ENCODE measurements around the gene RAI14.
"Not testable (repeated sequence)": the region's sequence is repeated elsewhere in the genome, so short reads cannot be mapped to it uniquely, and the experiment has no call there.

Gene RAI14

DNA sequence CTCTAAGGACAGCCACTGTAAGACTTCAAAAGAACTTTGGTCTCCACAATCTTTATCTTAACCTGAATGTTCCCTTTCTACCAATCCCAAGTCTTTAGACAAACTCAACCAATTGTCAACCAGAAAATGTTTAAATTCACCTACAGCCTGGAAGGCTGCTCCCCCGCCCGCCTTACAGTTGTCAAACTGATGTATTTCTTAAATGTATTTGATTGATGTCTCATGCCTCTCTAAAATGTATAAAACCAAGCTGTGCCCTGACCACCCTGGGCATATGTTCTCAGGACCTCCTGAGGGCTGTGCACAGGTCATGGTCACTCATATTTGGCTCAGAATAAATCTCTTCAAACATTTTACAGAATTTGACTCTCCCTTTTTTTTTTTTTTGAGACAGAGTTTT lies 45.3 kb downstream of the RAI14 start:
- DNase-seq = not testable (repeated sequence)

DNA sequence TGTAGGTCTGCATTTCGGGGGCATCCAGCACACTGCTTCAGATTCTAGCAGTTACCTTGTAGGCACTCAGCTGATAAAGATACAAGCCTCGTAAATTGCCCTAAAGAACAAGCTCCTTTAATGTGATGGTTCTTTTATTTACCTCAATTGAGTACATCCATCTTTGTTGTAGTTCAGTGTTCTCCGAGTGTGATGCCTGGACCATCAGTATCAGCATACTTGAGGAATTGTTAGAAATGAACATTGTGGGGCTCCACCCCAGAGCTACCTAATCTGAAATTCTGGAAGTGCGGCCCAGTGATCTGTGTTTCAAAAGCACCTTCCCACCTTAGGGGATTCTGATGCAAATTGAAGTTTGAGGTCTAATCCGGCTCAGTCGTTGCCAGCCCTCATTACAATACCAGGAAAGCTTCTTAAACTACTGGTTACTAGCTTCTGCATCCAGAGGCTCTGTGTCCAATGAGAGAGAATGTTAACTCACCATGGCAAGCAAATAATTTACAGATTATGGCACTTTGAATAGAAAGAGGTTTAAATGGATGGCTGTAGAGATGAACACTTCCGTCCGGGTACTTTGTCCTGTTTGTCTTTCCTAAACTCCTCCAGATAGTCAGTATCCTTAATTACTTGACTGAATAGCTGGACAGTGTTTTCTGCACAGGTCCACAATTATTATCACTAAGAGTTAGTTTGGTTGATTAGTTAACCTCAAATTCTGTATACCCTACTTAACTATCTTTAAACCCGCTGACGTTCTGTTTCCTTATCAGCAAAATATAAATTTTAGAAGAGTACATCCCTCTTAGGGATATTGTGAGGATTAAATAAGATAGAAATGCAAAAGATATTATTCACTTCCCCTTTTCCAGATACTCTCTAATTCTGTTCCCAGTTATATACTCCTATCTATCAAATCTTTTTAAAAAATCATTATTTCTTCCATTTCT lies 47.9 kb downstream of the RAI14 start:
- no peak for DNase-seq

DNA sequence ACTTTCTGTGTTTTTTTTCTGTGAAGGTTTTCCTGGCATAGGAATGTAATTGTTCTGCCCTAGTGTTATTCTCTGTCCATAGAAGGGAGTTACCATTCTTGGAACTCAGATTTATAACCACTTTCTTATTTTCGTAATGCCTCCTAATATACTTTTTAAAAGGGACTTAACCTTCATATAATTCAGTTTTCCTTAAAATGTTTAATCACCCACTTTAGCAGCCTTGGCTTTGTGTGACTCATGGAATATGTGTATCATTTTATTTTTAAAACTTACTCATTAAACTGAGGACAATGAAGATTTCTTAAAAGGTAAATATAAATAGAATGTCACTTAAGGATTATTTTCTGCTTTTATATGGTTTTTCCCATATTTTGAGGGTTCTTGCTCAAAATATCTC lies 50.0 kb downstream of the RAI14 start:
- no peak for DNase-seq

DNA sequence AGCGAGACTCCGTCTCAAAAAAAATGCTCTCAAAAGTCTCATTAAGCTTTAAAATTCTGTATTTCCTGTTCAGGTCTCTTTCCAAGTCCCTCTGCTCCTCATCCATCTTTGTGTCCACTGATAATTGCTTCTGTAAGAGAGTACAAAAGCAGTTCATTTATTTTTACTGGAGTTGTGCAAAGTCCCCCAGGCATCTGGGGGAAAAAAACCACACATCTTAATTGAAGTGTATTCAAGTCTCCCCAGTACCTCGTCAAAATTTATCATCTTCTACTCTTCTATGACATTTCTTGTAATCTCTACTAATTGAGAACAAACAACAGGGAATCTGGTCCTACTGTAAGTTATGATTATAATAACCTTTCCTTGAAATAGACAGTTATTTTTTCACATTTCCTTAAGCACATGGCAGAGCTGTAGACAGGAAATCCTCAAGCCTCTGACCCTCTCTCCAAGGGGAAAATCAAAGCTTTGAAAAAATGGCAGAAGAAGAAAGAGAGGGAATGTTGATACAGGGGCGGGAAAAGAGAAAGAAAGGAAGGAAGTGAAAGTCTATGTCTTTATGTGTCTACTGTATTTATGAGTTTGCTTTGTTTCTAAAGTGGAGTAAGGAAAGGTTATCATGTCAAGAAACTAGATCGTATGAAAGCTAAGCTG lies 51.5 kb downstream of the RAI14 start:
- no peak for DNase-seq

DNA sequence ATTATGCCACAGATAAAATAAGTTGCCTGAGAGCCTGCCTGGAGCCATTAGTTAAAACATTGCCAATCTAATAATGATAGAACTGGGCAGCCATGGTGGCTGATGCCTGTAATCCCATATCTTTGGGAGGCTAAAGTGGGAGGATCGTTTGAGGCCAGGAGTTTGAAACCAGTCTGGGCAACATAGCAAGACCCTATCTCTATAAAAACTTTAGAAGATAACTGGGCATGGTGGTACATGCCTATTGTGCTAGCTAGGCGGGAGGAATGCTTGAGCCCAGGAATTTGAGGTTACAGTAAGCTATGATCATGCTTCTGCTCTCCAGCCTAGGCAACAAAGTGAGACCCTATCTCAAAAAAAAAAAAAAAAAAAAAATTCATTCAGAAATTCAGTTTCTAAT lies 52.6 kb downstream of the RAI14 start:
- no peak for DNase-seq

DNA sequence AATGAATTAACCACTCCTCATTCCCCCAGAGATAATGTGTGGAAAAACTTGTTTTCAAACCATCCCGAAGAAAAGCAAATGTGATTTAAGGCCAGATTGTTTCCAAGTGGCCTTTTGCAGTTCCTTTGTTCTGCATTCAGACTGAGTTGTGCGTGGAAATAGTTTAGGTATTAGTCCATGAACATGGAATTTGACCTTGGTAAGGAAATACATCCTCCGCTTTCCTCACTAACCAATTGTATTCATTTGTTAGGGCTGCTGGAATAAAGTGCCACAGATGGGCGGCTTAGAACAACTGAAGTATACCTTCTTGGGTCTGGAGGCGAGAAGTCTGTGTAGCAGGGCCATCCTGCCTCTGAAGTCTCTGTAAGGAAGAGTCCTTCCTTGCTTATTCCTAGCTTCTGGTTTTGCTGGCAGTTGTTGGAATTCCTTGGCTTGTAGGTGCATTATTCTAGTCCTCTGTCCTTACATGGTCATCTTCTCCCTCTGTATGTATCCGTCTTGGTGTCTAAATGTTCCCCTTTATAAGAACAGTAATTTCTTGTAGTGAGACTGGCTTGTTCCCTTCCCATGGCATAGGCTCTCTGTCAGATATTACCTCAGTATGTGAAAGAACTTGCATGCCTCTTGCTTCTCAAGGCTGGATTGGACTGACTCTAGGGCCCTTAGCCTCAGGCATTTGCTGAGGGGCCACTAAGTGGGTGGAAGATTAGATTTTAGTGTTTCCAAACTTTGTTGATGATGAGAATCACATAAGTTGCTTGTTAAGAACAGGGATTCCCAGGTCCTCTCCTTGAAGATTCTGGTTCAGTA lies 53.9 kb downstream of the RAI14 start:
- no peak for DNase-seq

DNA sequence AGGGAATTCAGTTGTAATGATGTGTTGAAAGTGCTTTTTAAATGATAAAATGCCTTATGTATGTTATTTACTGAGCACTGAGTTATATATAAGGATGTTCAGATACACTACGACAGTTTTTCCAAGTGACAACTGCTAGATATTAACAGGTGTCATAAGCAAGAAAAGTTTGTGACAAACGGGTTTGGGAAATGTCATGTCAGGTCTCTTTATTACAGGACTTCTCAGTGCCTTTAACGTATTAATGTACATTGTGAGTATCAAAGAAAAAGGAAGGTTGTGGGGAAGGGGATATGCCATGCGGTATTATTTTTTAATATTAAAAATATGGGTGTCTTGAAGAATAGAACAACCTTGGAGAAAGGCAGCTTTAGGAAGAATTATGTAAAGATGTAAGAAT lies 56.4 kb downstream of the RAI14 start:
- no peak for DNase-seq

DNA sequence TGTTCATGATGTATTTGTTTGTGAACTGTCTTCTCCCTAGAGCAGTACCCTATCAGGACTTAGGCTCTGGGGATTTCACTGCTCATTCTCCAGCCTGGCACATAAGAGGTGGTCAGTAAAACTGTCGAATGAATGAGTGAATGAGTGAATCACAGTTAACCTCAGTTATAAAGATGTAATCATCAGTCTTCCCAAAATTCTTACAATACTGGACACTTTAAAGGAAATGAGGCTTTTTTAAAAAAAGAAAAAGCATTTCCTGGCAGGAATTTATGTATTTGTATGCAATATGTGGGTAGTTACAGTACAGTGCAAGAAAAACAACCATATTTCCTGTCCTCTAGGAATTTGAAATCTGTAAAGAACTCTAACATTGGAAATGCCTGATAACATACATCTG lies 59.6 kb downstream of the RAI14 start:
- no peak for DNase-seq

DNA sequence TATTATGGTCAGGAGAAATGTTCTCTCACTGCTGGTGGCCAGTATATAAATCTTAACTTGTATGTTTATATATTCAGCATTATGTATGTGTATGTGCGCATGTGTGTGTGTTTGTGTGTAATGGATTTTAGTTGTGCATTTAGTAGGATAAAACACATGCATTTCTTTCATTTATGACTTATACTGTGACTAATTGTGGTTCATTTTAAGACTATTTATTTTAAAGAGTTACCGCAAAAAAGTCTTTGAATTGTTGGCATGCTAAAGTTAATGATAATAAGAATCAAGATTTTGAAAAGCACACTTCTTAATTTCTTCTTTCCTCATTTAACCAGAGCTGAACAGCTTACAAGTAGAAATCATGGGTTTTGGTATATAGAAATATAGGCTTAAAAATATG lies 60.9 kb downstream of the RAI14 start:
- no peak for DNase-seq

DNA sequence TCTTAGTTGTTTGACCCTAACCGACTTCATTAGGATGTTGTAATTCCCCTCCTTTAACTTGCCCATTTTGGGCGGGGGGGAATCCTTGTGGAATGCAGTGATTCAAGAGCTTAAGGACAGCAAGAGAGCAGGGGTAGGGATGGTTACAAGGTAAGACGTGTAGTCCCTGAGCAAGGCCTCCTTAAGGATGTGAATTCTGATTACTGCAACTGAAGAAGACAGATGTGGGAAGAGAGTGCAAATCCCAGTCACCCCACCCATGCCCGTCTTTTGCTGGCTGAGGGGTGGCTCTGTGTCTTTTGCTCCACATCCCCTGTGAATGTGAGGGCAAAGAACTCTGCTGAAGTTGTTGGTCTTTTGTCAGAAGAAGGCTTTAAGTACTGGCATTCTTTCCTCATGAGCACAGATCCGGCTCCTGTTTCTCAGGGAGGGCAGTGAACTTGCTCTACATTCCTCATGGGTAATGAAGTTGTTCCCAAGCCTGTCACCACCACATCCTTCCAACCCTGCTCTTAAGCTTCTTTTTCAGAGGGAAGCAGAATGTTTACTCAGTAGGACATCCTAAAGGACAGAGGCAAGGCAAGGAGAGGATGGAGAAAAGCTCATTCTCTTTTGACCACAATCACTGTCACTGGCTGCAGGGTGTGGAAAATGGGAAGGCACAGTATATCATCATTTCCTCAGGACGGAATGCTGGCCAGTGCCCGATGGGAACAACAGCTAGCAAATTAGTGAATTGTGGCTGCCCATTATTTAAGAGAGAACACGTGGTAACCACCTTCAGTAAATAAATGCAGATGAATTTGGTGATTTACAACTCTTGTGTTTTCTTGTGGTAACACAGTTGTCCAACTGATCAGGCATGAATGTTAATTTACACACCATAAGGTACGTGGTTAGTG lies 61.5 kb downstream of the RAI14 start:
- DNase-seq = no peak

DNA sequence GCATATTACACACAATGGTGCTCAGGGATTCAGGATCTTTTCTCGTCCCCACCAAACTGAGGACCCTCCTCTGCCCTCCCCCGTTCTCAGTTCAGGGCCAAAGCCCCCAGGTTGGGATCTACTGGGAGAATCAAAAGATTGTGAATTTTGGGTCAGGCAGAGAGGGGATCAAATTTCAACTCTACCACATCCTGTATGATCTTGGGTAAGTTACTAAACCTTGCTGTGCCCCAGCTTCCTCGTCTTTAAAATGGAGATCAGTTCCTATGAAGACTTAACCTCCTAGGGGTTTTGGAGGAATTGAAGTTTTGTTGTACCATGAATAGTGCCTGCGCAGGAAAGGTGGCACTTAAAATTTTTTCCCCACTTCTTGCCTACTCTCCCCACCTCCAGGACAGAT lies 62.4 kb downstream of the RAI14 start:
- DNase-seq = no peak

DNA sequence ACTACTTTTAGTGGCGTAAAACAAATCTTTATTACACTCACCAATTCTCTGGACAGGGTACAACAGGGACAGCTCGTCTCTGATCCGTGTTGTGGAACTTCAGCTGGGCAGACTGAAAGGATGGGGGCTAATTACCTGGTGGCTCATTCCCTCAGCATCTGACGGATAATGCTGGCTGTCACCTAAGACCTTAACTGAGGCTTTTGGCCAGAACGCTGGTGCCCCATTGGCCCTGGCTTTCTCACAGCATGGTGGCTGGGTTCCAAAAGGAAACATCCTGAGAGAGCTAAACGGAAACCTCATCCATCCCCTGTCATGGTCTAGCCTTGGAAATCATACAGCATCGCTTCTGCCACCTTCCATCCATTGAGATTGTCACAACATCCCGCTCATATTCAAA lies 62.9 kb downstream of the RAI14 start:
- no peak for DNase-seq

DNA sequence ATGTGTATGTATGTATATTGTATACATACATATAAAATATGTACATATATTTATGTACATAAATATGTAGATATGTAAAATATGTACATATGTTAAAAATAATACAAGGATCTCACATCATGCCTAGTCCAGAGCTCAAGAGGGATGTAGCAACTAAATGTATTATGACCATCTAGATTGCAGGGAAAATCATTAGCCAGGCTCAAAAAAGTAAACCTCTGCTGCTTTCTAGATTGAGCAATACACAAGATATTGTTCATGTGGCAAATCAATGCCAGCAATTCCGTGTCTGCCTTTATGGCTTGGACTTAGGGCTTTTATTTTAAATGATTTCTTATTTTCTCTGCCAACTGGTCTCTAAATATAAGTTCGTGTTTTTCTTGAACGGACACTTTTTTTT lies 65.2 kb downstream of the RAI14 start:
- DNase-seq = no peak

DNA sequence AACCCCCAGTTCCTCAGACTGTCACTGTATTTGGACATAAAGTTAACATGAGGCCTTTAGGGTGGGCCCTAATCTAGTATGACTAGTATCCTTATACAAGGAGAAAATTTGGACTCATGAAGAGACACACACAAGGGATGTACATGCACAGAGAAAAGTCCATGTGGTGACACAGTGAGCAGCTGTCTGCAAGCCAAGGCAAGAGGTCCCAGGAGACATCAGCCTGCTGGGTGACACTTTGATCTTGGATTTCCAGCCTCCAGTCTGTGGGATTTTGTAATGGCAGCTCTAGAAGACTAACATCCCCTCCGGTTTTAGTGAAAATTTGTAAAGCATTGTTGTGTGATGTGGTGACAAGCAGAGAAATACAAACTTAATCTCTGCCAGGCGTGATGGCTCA lies 66.1 kb downstream of the RAI14 start:
- no peak for DNase-seq

DNA sequence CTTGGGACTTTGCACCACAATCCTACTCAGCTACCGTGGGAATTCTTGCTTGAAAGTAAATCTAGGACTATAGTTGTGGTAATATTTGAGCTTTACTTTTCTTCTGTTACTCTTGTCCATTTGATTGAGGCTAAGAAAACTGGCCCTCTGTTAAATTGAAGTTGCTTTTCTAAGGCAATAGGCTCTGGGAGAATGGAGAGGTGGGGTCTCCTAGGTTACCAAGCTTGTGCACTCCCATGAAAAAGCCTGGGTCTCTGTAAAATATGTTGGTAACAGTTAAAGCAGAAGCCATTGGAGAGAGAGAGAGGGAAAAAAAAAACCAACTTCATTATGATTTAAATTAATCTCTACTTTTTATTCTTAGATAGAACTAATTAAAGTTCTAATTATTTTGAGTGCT lies 68.6 kb downstream of the RAI14 start:
- no peak for DNase-seq

DNA sequence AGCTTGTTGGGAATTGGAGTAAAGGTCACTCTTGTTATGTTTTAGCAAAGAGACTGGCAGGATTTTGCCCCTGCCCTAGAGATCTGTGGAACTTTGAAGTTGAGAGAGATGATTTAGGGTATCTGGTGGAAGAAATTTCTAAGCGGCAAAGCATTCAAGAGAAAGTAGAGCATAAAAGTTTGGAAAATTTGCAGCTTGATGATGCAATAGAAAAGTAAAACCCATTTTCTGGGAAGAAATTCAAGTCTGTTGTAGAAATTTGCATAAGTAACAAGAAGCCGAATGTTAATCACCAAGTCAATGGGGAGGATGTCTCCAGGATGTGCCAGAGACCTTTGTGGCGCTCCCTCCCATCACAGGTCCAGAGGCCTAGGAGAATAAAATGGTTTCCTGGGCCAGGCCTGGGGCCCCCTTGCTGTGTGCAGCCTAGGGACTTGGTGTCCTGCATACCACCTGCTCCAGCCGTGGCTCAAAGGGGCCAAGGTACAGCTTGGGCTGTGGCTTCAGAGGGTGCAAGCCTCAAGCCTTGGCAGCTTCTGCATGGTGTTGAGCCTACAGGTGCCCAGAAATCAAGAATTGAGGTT lies 71.1 kb downstream of the RAI14 start:
- DNase-seq = not testable (repeated sequence)

DNA sequence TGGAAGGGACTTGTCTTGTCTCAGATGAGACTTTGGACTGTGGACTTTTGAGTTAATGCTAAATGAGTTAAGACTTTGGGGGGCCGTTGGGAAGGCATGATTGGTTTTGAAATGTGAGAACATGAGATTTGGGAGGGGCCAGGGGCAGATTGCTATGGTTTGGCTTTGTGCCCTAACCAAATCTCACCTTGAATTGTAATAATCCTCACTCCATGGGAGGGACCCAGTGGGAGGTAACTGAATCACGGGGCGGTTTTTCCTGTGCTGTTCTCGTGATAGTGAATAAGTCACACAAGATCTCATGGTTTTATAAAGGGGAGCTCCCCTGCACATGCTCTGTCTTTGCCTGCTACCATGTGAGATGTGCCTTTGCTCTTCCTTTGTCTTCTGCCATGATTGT lies 72.1 kb downstream of the RAI14 start:
- DNase-seq = no peak

DNA sequence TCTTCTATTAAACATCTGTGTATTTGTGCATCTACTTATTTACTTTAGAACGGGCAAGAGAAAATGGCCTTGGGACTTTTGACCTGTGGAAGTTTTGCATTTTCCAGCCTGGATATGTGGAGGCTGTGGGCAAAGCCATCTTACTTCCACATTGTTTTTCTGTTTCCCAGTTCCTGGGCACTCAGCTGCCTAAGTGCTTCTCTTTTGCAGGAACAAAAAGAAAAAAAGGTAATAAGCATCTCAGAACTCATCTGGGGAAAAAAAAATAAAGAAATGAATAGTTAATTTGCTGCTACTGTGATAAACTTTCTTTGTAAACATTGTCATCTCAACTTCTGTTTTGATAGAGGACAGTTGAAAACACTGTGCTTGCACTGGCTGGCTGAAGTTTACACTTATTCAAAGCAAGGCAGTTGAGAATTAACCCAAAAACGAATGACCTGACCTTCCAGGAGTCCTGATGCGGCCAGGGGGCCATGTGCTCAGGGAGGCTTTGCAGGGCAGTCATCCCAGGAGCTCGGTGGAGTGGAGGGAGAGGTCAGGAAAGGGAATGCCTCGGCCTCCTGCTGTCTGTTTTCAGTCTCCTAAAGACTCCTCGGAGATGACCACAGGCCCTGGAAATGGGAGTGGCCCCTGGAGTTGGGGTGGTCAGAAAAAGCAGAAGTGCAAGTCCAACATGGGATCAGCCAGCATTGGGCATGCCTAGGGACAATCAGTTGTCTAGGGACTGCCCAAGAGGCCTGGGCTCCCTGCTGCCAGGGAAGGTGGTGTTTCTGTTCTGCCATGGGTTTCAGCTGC lies 75.5 kb downstream of the RAI14 start:
- DNase-seq = no peak

DNA sequence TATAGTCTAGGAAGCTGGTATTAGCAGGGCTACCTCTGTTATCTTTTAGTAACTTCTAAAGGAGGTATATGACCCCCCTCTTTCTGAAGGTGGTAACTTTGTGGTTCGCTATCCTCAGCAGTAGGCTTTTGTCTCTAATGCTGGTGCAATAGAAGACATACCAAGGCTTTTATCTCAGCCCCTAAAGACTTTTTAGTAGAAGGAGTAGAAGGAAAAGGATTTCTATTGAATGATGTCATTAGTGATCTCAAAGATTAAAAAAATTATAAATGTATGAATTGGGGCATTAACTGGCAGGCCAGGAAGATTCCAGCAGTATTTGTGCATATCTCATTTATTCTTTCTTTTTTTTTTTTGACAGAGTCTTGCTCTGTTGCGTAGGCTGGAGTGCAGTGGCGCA lies 78.2 kb downstream of the RAI14 start:
- DNase-seq = no peak

DNA sequence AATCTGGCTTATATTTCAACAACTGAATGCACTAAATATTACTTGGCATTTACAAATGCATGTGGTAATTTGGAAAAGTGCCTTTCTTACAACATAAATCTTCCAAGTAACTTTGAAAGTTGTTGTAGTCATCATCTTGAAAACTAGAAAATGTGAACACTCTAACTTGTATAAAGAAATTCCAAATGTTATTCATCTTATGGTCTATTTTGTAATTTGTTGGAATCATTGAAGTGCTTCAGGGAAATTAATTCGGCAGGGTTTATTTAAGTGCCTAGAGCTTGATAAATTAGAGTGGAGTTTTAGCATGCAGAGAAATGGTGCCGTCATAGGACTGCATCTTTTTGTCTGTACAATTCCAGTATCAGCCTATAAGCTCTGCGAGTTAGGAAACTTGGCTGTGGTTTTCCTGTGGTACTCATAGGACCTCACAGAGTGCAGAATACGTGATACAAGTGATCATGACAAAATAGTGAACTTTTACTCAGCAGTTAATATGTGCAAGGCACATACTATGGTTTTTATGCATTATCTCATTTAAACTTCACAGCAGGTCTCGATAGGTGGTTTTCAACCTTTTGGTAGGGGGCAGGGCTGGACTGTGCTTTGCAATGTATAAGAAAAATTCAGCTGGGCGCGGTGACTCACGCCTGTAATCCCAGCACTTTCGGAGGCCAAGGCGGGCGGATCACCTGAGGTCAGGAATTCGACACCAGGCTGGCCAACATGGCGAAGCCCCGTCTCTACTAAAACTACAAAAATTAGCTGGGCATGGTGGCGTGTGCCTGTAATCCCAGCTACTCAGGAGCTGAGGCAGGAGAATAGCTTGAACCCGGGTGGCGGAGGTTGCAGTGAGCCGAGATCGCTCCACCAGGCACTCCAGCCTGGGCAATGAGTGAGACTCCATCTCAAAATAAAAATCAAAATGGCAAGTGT lies 79.6 kb downstream of the RAI14 start:
- no peak for DNase-seq
